KMS-11 (cell line): Measurements from ENCODE around the gene SLC39A13.

Experiments used
- H2AFZ ChIP-seq: fragments of 200-600 bp; sonication (generic); 2 replicates; pipeline ENCODE4 v1.6.1; 2016; ENCODE audit warnings: antibody characterized with exemption, mixed run types, low read depth
- H3K27ac ChIP-seq: fragments of 200-600 bp; sonication (generic); 2 replicates; pipeline ENCODE4 v1.6.1; 2016; ENCODE audit warnings: mild to moderate bottlenecking, mixed run types
- H3K27me3 ChIP-seq: fragments of 200-600 bp; sonication (generic); 2 replicates; pipeline ENCODE4 v1.6.1; 2017; ENCODE audit warnings: mild to moderate bottlenecking, low read depth, mixed run types, moderate library complexity; ENCODE audit not compliant: insufficient read depth
- H3K36me3 ChIP-seq: fragments of 200-600 bp; sonication (generic); 2 replicates; pipeline ENCODE4 v1.6.1; 2017; ENCODE audit warnings: mild to moderate bottlenecking, mixed run types; ENCODE audit not compliant: insufficient read depth
- H3K4me1 ChIP-seq: fragments of 200-600 bp; sonication (generic); 2 replicates; pipeline ENCODE4 v1.6.1; 2016; ENCODE audit warnings: mild to moderate bottlenecking, low read depth, mixed run types; ENCODE audit not compliant: poor library complexity, severe bottlenecking
- H3K4me2 ChIP-seq: fragments of 200-600 bp; sonication (generic); 2 replicates; pipeline ENCODE4 v1.7.0; 2016; ENCODE audit warnings: mild to moderate bottlenecking, mixed run types
- H3K4me3 ChIP-seq: fragments of 200-600 bp; sonication (generic); IDR thresholded peaks from 2 replicates; pipeline ENCODE4 v1.6.1; 2017; ENCODE audit warnings: low read depth, low read length, mixed read lengths; ENCODE audit not compliant: insufficient read depth
- H3K79me2 ChIP-seq: fragments of 200-600 bp; sonication (generic); 2 replicates; pipeline ENCODE4 v1.6.1; 2016; ENCODE audit warnings: low read depth, mixed run types; ENCODE audit not compliant: insufficient read depth
- H3K9ac ChIP-seq: fragments of 200-600 bp; sonication (generic); 2 replicates; pipeline ENCODE4 v1.6.1; 2016; ENCODE audit warnings: mild to moderate bottlenecking, mixed run types
- H4K20me1 ChIP-seq: fragments of 200-600 bp; sonication (generic); 2 replicates; pipeline ENCODE4 v1.6.1; 2016; ENCODE audit warnings: mild to moderate bottlenecking, mixed run types; ENCODE audit not compliant: insufficient read depth
- CTCF ChIP-seq: fragments of 200-600 bp; sonication (generic); conservative IDR thresholded peaks from 2 replicates; pipeline ENCODE4 v1.6.1; 2017; ENCODE audit warnings: low read depth, mild to moderate bottlenecking, antibody characterized with exemption, low read length, moderate library complexity, mixed read lengths

Gene SLC39A13

GRCh38 chr11:47383071-47383470 lies 25.3 kb upstream of the SLC39A13 start:
- Histone ChIP-seq H3K4me2 (no peak overlapping the region), H3K79me2 (no peaks in the 10 kb centered on the region), H3K9ac (no peak overlapping the region)

GRCh38 chr11:47384498-47384897 lies 23.9 kb upstream of the SLC39A13 start:
- H4K20me1 ChIP-seq: no peaks in the 10 kb centered on the region
- no peak overlapping the region for H3K9ac ChIP-seq
- TF ChIP-seq CTCF: no peak
- H2AFZ ChIP-seq: no peak overlapping the region
- H3K4me1 ChIP-seq: no peaks in the 10 kb centered on the region
- H3K27me3 ChIP-seq: no peaks in the 10 kb centered on the region
- no peak overlapping the region for H3K4me2 ChIP-seq
- H3K27ac ChIP-seq: no peak overlapping the region
- H3K4me3 ChIP-seq: no peak overlapping the region
- no peaks in the 10 kb centered on the region for H3K79me2 ChIP-seq
- H3K36me3 ChIP-seq: no peaks in the 10 kb centered on the region

More at GRCh38 chr11:47383071-47383470, 25.3 kb upstream of the SLC39A13 start:
- no peaks in the 10 kb centered on the region for H3K4me1 ChIP-seq
- no peak overlapping the region for H3K4me3 ChIP-seq
- no peaks in the 10 kb centered on the region for H3K27me3 ChIP-seq
- no peak overlapping the region for H3K27ac ChIP-seq
- no peaks in the 10 kb centered on the region for H3K36me3 ChIP-seq
- no peak for TF ChIP-seq CTCF
- no peaks in the 10 kb centered on the region for H4K20me1 ChIP-seq
- no peak overlapping the region for H2AFZ ChIP-seq

- Histone ChIP-seq H3K79me2 (no peaks in the 10 kb centered on the region), H4K20me1 (no peaks in the 10 kb centered on the region), H2AFZ (no peak overlapping the region), H3K4me3 (no peak overlapping the region), H3K9ac (no peak overlapping the region), H3K4me2 (no peak overlapping the region), H3K27ac (no peak overlapping the region), H3K36me3 (no peaks in the 10 kb centered on the region), H3K4me1 (peaks cover 9% of the 10 kb centered on the region), H3K27me3 (no peaks in the 10 kb centered on the region)
- no peak for TF ChIP-seq CTCF
Measured at GRCh38 chr11:47387944-47388696, 20.3 kb upstream of the SLC39A13 start.

- Histone ChIP-seq H2AFZ (no peak overlapping the region), H4K20me1 (no peaks in the 10 kb centered on the region), H3K79me2 (no peaks in the 10 kb centered on the region), H3K36me3 (no peaks in the 10 kb centered on the region), H3K27me3 (no peaks in the 10 kb centered on the region), H3K9ac (no peak overlapping the region), H3K27ac (no peak overlapping the region), H3K4me3 (no peak overlapping the region), H3K4me2 (no peak overlapping the region), H3K4me1 (peaks cover 17% of the 10 kb centered on the region)
- TF ChIP-seq CTCF: no peak
Measured at GRCh38 chr11:47388697-47389576, 19.5 kb upstream of the SLC39A13 start.
